ENCODE measurements around the gene CFDP1. TPM values are rescaled to one million over a fixed set of nuclear protein-coding genes. Genes with fewer than 3 reads are reported as not detected.
A peak's percentile ranks its signal among the peaks of the same experiment; 100 is the strongest.
"Not testable (repeated sequence)": the region's sequence is repeated elsewhere in the genome, so short reads cannot be mapped to it uniquely, and the experiment has no call there.

Gene CFDP1
- total RNA-seq, 4 donors from 2014 or later = 36.7 to 81.4 (median 48.2) TPM

DNA sequence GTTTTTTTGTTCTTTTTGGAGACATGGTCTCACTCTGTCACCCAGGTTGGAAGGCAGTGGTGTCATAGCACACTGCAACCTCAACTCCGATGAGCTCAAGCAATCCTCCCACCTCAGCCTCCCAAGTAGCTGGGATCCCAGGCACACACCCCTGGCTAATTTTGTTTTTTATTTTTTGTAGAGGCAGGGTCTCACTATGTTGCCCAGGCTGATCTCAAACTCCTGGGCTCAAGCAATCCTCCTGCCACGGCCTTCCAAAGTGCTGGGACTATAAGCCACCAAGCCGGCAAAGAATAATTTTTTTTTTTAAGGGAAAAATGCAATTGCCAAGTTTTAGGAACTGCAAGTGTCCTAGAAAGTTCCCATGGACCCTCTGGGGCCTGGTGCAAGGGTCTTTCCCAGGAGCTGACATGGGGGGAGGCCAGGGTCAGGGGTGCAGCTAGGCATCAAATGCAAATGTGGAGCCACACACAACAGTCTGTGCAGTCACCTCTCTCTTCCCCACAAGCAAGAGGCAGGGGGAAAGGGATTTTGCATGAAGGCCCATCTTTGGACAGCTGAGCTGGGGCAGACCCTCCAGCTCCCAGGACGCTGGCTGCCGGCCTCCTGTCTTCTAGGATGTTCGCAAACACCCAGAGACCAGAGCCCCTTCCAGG lies 161.7 kb downstream of the CFDP1 start:
- WGBS = 78% methylated on average over 4 of the region's 6 CpGs
- Histone ChIP-seq H3K9me3 (no peaks in the 10 kb centered on the region), H3K4me3 (no peak overlapping the region), H3K27me3 (peaks cover under 1% of the 10 kb centered on the region), H3K27ac (no peak overlapping the region), H3K4me1 (peaks cover 17% of the 10 kb centered on the region), H3K36me3 (no peaks in the 10 kb centered on the region)
- no peak for DNase-seq (ENCODE audit: low spot score in 2 of 2)
- TF ChIP-seq POLR2AphosphoS5 (IDR thresholded peaks at IDR 0.05) = no peak
- TF ChIP-seq POLR2A (IDR thresholded peaks at IDR 0.05) = no peak
- no peak for TF ChIP-seq EP300 (IDR thresholded peaks at IDR 0.05)
- TF ChIP-seq CTCF (IDR thresholded peaks at IDR 0.05) = no peak

DNA sequence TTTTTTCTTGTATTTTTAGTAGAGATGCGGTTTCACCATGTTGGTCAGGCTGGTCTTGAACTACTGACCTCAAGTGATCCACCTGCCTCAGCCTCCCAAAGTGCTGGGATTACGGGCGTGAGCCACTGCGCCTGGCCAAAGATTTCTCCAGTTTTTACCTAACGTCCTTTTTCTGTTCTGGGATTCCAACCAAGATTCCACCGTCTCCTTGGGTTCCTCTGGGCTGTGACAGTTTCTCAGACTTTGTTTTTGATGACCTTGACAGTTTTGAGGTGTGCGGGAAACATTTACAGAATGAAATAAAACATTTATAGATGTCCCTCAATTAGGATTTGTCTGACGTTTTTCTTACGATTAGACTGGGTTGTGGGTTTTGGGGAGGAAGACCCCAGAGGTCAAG lies 163.9 kb downstream of the CFDP1 start:
- H3K4me1 ChIP-seq = peaks cover 39% of the 10 kb centered on the region
- H3K36me3 ChIP-seq; H3K4me3 ChIP-seq; H3K27ac ChIP-seq; DNase-seq (ENCODE audit: low spot score in 2 of 2); H3K27me3 ChIP-seq; H3K9me3 ChIP-seq: not testable (repeated sequence)
- WGBS = 85% methylated on average over 9 of the region's 9 CpGs

DNA sequence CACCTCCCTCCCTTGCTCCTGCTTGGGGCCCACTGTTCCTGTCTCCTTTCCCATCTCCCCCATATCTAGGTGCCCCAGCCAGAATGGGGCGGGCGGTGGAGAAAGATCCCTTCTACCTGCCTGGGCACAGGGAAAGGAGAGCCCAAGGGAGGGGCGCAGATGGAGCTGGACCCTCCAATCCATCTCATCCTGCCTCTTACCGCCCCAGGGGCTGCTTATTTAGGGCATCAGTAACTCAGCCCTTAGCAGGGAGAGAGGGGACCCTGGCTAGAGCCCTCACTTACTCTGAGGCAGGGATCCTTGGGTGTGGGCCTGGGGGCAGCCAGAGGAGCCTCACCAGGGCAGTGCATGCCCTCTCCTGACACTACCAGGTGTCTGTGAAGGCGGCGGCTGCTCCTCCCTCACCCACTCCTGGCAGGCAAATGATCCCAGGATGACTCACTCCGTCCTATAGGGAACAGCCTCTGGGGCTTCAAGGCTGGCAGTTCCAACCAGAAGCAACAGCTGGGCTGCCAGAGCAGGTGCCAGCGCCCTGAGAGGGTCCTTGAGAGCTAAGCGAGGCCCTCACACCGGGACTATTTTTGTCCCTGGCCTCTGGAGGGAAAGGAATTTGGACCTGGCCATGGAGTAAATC lies 165.6 kb downstream of the CFDP1 start:
- Histone ChIP-seq H3K9me3 (no peaks in the 10 kb centered on the region), H3K4me3 (no peak overlapping the region), H3K4me1 (peaks cover 56% of the 10 kb centered on the region), H3K27me3 (peaks cover 7% of the 10 kb centered on the region), H3K27ac (no peak overlapping the region), H3K36me3 (no peaks in the 10 kb centered on the region)
- TF ChIP-seq EP300 (IDR thresholded peaks at IDR 0.05) = no peak
- no peak for TF ChIP-seq POLR2A (IDR thresholded peaks at IDR 0.05)
- no peak for TF ChIP-seq CTCF (IDR thresholded peaks at IDR 0.05)
- no peak for TF ChIP-seq POLR2AphosphoS5 (IDR thresholded peaks at IDR 0.05)
- 67% methylated on average over 4 of the region's 10 CpGs for WGBS
- peak in 1 of 2 donors; percentile 73 for DNase-seq (ENCODE audit: low spot score in 2 of 2)

DNA sequence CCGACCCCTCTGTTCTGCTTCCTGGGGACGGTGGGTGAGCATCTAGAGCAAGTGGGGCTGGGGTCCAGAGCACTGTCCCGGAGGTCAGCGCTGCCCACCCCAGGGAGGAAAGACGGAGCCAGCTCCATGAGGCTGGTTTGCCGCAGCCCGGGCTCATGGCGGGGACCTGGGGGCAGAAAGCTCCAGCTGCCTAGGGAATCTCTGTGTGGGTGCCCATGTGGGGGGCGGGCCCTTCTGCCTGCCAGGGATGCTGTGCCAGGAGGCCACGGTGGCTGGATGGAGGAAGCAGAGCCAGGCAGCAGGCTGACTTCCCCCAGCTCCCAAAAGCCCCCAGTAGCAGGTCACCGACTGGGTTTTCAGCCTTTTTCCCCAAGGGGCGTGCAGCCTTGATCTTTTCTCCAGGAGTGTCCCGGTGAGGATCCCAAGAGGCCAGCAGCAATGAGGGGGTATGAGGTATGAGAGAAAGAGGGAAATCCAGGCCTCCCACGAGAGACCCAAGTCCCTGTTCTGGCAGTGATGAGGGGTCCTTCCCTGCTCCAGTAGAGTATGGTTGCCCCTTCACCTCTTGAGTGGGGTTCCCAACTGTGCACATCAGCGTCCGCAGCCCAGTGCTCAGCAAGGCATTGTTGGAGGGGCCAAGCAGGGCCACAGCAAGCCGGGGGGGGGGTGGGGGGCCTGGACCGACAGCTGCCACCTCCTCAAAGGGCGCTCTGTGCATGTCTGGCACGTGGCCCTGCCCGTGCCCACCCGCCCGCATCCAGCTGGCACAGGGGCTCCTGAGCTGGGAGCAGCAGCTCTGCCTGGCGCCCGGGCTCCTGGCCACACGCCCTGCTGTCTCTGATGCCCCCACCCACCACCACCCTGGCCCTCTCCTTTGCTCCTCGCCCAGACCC lies 166.3 kb downstream of the CFDP1 start:
- Histone ChIP-seq H3K9me3 (no peaks in the 10 kb centered on the region), H3K36me3 (no peaks in the 10 kb centered on the region), H3K27ac (no peak overlapping the region), H3K4me3 (peak overlapping the region; percentile 86), H3K4me1 (peaks cover 63% of the 10 kb centered on the region), H3K27me3 (peaks cover 7% of the 10 kb centered on the region)
- TF ChIP-seq POLR2AphosphoS5 (IDR thresholded peaks at IDR 0.05) (no peak), CTCF (IDR thresholded peaks at IDR 0.05) (no peak), EP300 (IDR thresholded peaks at IDR 0.05) (no peak), POLR2A (IDR thresholded peaks at IDR 0.05) (no peak)
- 76% methylated on average over 19 of the region's 27 CpGs for WGBS
- DNase-seq (ENCODE audit: low spot score in 2 of 2) = peak in 1 of 2 donors; percentile 63

- Histone ChIP-seq H3K27me3 (peaks cover 7% of the 10 kb centered on the region), H3K4me3 (peak overlapping the region; percentile 86), H3K36me3 (no peaks in the 10 kb centered on the region), H3K27ac (peak overlapping the region; percentile 92), H3K4me1 (peaks cover 72% of the 10 kb centered on the region), H3K9me3 (no peaks in the 10 kb centered on the region)
- TF ChIP-seq POLR2AphosphoS5 (IDR thresholded peaks at IDR 0.05) = no peak
- peak in 1 of 2 donors; percentile 28 for TF ChIP-seq POLR2A (IDR thresholded peaks at IDR 0.05)
- peak; percentile 83 for DNase-seq (ENCODE audit: low spot score in 2 of 2)
- WGBS = 42% methylated on average over 6 of the region's 62 CpGs
Measured at GRCh38 chr16:75265911-75266701, 167.2 kb downstream of the CFDP1 start.

Data from suprapubic skin (tissue), 4 donors.